Osteocyte (in vitro differentiated cells): ENCODE results near the gene TRAF3IP1. TPM values are rescaled to one million over a fixed set of nuclear protein-coding genes. Genes with fewer than 3 reads are reported as not detected.

Experiments used
- DNase-seq: peaks from one replicate; pipeline ENCODE4 v3.0.0; 2021; ENCODE audit warnings: mixed read lengths; ENCODE audit not compliant: unreplicated experiment; ENCODE audit errors: extremely low spot score
- H3K27ac Mint-ChIP-seq: one replicate; pipeline ENCODE4 v1.8.0; 2021; ENCODE audit warnings: mild to moderate bottlenecking, mixed read lengths; ENCODE audit not compliant: unreplicated experiment
- H3K27me3 Mint-ChIP-seq: one replicate; pipeline ENCODE4 v1.8.0; 2021; ENCODE audit warnings: mixed read lengths; ENCODE audit not compliant: unreplicated experiment
- H3K36me3 Mint-ChIP-seq: one replicate; pipeline ENCODE4 v1.8.0; 2021; ENCODE audit warnings: mixed read lengths; ENCODE audit not compliant: unreplicated experiment
- H3K4me1 Mint-ChIP-seq: one replicate; pipeline ENCODE4 v1.8.0; 2021; ENCODE audit warnings: mixed read lengths; ENCODE audit not compliant: unreplicated experiment
- H3K4me3 Mint-ChIP-seq: one replicate; pipeline ENCODE4 v1.8.0; 2021; ENCODE audit warnings: mild to moderate bottlenecking, moderate library complexity, mixed read lengths; ENCODE audit not compliant: unreplicated experiment
- H3K9me3 Mint-ChIP-seq: one replicate; pipeline ENCODE4 v1.8.0; 2021; ENCODE audit warnings: mixed read lengths; ENCODE audit not compliant: unreplicated experiment
- total RNA-seq: library from RNA; stranded (reverse); gene quantifications from 2 replicates; pipeline ENCODE4 v1.2.1, GENCODE V29; 2021
- TF ChIP-seq, protein P1 (sequence below): fragments of 200-600 bp; sonication (generic); IDR thresholded peaks from 2 replicates; pipeline ENCODE4 v1.5.0; 2021; ENCODE audit warnings: antibody characterized with exemption, mild to moderate bottlenecking, moderate library complexity

The TRAF3IP1 gene
- total RNA-seq, 1 donor from 2014 or later = 19.4 TPM

DNA sequence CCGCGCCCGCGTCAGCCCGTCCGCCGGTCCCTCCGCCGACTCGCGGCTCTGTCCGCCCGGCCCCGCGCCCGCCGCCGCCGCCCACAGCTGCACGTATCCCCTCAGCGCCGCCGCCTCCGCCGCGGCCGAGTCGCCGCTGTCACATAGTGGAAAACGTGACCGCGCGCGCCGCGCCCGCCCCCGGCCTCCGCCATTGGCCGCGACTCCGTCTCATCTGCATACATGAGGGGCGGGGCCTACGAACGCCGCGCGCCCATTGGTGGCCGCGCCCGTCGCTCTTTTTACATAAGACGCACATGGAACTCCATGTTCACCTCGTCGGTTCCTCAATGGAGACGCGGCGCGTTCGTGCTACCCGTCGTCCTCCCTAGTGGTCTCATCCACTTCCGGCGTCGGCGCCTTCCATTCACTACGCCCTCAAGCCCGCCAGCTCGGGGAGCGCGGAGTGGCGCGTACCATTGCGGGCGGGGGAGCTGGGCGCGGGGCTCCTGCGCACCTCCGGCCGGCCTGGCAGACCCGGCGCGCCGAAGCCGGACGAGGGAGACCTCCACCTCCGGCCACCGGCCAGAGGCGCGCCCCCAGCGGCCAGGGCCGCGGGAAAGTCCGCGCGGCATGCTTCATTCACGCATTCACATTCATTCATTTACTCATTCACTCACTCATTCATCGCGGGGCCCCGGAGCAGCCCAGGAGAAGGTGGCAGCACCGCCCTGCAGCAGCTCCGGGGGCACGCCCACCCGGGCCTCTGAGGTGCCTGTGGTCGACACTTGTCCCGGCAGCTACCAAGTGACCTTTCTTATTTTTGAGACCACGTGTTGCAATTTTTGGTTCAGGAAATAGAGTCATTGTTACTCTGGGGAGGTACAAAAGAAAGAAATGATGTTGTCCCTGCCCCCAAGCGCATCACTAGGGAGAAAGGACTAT is 31.4 kb upstream of the TRAF3IP1 start:
- TF ChIP-seq, protein P1, sequence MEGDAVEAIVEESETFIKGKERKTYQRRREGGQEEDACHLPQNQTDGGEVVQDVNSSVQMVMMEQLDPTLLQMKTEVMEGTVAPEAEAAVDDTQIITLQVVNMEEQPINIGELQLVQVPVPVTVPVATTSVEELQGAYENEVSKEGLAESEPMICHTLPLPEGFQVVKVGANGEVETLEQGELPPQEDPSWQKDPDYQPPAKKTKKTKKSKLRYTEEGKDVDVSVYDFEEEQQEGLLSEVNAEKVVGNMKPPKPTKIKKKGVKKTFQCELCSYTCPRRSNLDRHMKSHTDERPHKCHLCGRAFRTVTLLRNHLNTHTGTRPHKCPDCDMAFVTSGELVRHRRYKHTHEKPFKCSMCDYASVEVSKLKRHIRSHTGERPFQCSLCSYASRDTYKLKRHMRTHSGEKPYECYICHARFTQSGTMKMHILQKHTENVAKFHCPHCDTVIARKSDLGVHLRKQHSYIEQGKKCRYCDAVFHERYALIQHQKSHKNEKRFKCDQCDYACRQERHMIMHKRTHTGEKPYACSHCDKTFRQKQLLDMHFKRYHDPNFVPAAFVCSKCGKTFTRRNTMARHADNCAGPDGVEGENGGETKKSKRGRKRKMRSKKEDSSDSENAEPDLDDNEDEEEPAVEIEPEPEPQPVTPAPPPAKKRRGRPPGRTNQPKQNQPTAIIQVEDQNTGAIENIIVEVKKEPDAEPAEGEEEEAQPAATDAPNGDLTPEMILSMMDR = peak; percentile 45
- Mint-ChIP-seq H3K27me3 (no peaks in the 10 kb centered on the region), H3K36me3 (no peaks in the 10 kb centered on the region), H3K4me3 (peak overlapping the region; percentile 81), H3K9me3 (no peaks in the 10 kb centered on the region), H3K27ac (peak overlapping the region; percentile 47), H3K4me1 (peaks cover 43% of the 10 kb centered on the region)
- DNase-seq = peak; percentile 98

DNA sequence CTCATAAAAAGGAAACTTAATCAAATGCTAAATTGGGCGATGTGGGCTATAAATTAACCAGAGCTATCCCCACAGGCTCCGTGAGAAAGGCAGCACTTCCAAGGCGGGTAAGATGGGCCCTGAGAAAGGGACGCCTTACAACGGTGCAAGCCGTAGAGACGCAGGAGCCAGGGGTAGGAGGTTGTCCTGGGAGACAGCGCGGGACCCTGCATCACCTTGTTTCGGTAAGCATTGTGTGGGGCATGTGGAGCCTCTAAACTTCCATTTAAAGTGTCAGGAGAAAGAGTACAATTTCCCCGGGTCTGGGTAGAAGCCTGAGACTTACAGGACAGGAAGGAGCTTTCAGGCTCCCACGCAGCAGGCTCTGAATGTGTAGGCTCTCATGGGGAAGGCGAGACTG is 30.7 kb upstream of the TRAF3IP1 start:
- no peak overlapping the region for H3K27ac Mint-ChIP-seq
- peak overlapping the region; percentile 81 for H3K4me3 Mint-ChIP-seq
- peaks cover 40% of the 10 kb centered on the region for H3K4me1 Mint-ChIP-seq
- peaks cover 2% of the 10 kb centered on the region for H3K27me3 Mint-ChIP-seq
- H3K36me3 Mint-ChIP-seq = no peaks in the 10 kb centered on the region
- TF ChIP-seq, protein P1 = no peak
- no peaks in the 10 kb centered on the region for H3K9me3 Mint-ChIP-seq
- no peak for DNase-seq

DNA sequence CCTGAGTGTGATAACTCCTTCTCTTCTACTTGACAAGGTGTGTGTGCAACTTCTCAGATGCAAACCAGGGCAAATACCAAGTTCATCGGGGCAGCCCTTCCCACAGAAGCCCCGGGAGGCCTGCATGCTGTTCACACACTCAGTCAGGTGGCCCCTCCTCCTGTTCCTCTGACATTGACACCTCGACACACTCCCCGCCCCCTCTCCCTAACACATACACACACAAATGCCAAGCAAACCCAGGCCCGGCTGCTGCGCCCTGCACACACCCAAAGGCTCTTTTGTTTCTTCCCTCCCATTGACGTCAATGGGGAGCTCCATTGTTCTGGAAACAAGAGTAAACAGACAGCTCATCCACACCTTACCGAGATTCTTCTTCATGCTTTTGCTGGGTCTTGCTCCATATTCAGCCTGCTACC is 30.2 kb upstream of the TRAF3IP1 start:
- TF ChIP-seq, protein P1 = no peak
- Mint-ChIP-seq H3K36me3 (no peaks in the 10 kb centered on the region), H3K4me3 (peak overlapping the region; percentile 81), H3K27ac (no peak overlapping the region), H3K27me3 (peaks cover 8% of the 10 kb centered on the region), H3K9me3 (no peaks in the 10 kb centered on the region), H3K4me1 (peaks cover 36% of the 10 kb centered on the region)
- no peak for DNase-seq

DNA sequence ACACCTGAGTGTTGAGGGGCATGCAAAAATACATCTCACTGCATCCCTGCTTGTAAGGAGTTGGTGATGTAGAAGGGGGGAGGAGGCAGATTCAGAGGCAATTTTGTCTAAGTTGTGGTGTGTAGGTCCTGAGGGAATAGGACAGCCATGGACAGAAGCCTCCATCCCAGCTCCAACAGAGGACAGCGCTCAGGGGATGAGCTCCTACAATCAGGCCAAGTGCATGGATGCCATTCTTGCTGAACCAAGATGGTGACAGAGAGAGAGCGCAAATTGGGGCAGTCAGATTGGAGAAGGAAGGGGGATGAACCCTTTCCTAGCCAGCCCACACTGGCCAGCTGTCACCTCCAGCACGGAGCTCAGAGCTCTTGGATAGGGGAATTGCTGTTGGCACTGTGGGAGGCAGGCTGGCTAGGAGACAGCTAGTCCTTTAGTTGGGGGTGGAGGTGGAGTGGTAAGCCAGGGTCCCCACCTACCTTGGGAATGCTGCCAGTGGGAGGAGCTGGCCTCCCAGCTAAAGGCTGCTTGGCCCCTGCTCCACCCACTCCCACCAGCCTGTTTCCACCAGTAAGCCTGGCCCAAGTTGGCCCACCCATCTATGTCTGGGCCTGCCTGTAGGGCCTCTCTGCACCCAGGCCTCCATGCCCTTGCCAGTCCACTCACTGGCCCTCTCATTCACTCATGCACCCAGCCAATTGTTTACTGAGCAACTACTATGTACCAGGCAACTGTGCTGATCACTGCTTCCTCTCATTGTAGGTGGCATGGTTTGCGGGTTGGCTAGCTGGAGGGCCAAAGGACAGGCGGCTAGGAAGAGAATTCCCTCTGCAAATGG is 29.4 kb upstream of the TRAF3IP1 start:
- H3K4me3 Mint-ChIP-seq = no peak overlapping the region
- TF ChIP-seq, protein P1 = no peak
- H3K4me1 Mint-ChIP-seq = peaks cover 28% of the 10 kb centered on the region
- no peaks in the 10 kb centered on the region for H3K9me3 Mint-ChIP-seq
- H3K36me3 Mint-ChIP-seq = no peaks in the 10 kb centered on the region
- no peak overlapping the region for H3K27ac Mint-ChIP-seq
- no peak for DNase-seq
- H3K27me3 Mint-ChIP-seq = peaks cover 14% of the 10 kb centered on the region
